ENCODE measurements around the gene SMKR1. TPM values are rescaled to one million over a fixed set of nuclear protein-coding genes. Genes with fewer than 3 reads are reported as not detected.

SMKR1 gene
- total RNA-seq, 1 donor from 2014 or later: not detected

- Mint-ChIP-seq H3K9me3 (ENCODE audit: unreplicated experiment) (no peaks in the 10 kb centered on the region), H3K27ac (ENCODE audit: unreplicated experiment) (no peak overlapping the region), H3K4me3 (ENCODE audit: unreplicated experiment) (no peak overlapping the region), H3K4me1 (ENCODE audit: unreplicated experiment) (peaks cover 30% of the 10 kb centered on the region), H3K27me3 (ENCODE audit: unreplicated experiment) (peaks cover 1% of the 10 kb centered on the region), H3K36me3 (ENCODE audit: low read depth, unreplicated experiment) (no peaks in the 10 kb centered on the region)
- no peak for TF ChIP-seq CTCF (IDR thresholded peaks at IDR 0.05; ENCODE audit: unreplicated experiment)
- DNase-seq (ENCODE audit: low spot score): no peak
Measured at GRCh38 chr7:129559564-129559963, 57.2 kb downstream of the SMKR1 start.

GRCh38 chr7:129560831-129561230 is 58.5 kb downstream of the SMKR1 start:
- H3K4me3 Mint-ChIP-seq (ENCODE audit: unreplicated experiment): no peak overlapping the region
- no peak for TF ChIP-seq CTCF (IDR thresholded peaks at IDR 0.05; ENCODE audit: unreplicated experiment)
- no peaks in the 10 kb centered on the region for H3K36me3 Mint-ChIP-seq (ENCODE audit: low read depth, unreplicated experiment)
- H3K27ac Mint-ChIP-seq (ENCODE audit: unreplicated experiment): no peak overlapping the region
- peaks cover 1% of the 10 kb centered on the region for H3K27me3 Mint-ChIP-seq (ENCODE audit: unreplicated experiment)
- H3K9me3 Mint-ChIP-seq (ENCODE audit: unreplicated experiment): no peaks in the 10 kb centered on the region
- DNase-seq (ENCODE audit: low spot score): no peak
- H3K4me1 Mint-ChIP-seq (ENCODE audit: unreplicated experiment): peaks cover 30% of the 10 kb centered on the region

- no peak for DNase-seq (ENCODE audit: low spot score)
- Mint-ChIP-seq H3K4me1 (ENCODE audit: unreplicated experiment) (peaks cover 25% of the 10 kb centered on the region), H3K4me3 (ENCODE audit: unreplicated experiment) (no peak overlapping the region), H3K9me3 (ENCODE audit: unreplicated experiment) (no peaks in the 10 kb centered on the region), H3K27me3 (ENCODE audit: unreplicated experiment) (peaks cover 1% of the 10 kb centered on the region), H3K36me3 (ENCODE audit: low read depth, unreplicated experiment) (no peaks in the 10 kb centered on the region), H3K27ac (ENCODE audit: unreplicated experiment) (no peak overlapping the region)
- no peak for TF ChIP-seq CTCF (IDR thresholded peaks at IDR 0.05; ENCODE audit: unreplicated experiment)
Measured at GRCh38 chr7:129561677-129562359, 59.5 kb downstream of the SMKR1 start.

Other genes with a start within 250 kb of the SMKR1 start
- gene STRIP2, start 68.1 kb upstream of the SMKR1 start, total RNA-seq (ENCODE audit: unreplicated experiment): 9.1 TPM
- gene NRF1, start 109.2 kb downstream of the SMKR1 start, total RNA-seq (ENCODE audit: unreplicated experiment): 18.1 TPM